Measurements from ENCODE around the gene OR52M1.
A peak's percentile ranks its signal among the peaks of the same experiment; 100 is the strongest.

Gene OR52M1

DNA sequence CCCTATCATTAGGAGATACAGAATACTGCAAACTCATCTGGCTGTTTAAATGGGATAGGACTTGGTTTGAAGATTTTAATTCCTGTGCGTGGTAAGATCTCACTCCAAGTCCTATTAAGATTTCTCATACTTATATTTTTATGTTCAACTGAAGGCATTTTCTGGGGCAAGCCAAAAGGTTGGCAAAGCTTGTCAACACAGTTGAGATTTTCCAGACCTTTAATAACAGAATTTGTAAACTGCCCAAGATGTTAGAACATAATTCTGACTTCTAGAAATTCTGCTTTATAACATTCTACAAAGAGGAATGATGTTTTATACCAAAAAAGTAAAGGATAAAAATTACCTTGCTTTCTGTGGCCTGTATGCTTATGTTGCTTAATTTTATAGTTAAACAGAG, 30.8 kb upstream of the OR52M1 start:
- H3K9ac ChIP-seq (ENCODE audit: low read depth, low read length): no peak overlapping the region
- TF ChIP-seq, protein P1, sequence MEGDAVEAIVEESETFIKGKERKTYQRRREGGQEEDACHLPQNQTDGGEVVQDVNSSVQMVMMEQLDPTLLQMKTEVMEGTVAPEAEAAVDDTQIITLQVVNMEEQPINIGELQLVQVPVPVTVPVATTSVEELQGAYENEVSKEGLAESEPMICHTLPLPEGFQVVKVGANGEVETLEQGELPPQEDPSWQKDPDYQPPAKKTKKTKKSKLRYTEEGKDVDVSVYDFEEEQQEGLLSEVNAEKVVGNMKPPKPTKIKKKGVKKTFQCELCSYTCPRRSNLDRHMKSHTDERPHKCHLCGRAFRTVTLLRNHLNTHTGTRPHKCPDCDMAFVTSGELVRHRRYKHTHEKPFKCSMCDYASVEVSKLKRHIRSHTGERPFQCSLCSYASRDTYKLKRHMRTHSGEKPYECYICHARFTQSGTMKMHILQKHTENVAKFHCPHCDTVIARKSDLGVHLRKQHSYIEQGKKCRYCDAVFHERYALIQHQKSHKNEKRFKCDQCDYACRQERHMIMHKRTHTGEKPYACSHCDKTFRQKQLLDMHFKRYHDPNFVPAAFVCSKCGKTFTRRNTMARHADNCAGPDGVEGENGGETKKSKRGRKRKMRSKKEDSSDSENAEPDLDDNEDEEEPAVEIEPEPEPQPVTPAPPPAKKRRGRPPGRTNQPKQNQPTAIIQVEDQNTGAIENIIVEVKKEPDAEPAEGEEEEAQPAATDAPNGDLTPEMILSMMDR (IDR thresholded peaks at IDR 0.05; ENCODE audit: borderline replicate concordance, extremely low read depth, low read length, poor library complexity, severe bottlenecking): no peak
- TF ChIP-seq EZH2 (IDR thresholded peaks at IDR 0.05; ENCODE audit: borderline replicate concordance, low read depth, low read length, severe bottlenecking): no peak
- ATAC-seq (ENCODE audit: insufficient read depth, low read depth): no peak
- H3K4me2 ChIP-seq (ENCODE audit: insufficient read depth, low read length): no peak overlapping the region
- no peaks in the 10 kb centered on the region for H3K36me3 ChIP-seq (ENCODE audit: insufficient read depth, low read length)
- H3K4me3 ChIP-seq (ENCODE audit: low read depth in 1 of 2, low read length in 2 of 2): no peak overlapping the region
- no peak for DNase-seq
- H3K27me3 ChIP-seq (ENCODE audit: insufficient read depth, low read length, poor library complexity): peaks cover 20% of the 10 kb centered on the region
- H3K9me3 ChIP-seq (ENCODE audit: insufficient read depth, low read length, severe bottlenecking): no peaks in the 10 kb centered on the region
- no peak overlapping the region for H2AFZ ChIP-seq (ENCODE audit: low read depth, low read length)
- no peak overlapping the region for H3K27ac ChIP-seq (ENCODE audit: low read length)
- H3K4me1 ChIP-seq (ENCODE audit: insufficient read depth, low read length): no peaks in the 10 kb centered on the region
- no peaks in the 10 kb centered on the region for H4K20me1 ChIP-seq (ENCODE audit: insufficient read depth, low read length)
- no peaks in the 10 kb centered on the region for H3K79me2 ChIP-seq (ENCODE audit: insufficient read depth, low read length)

DNA sequence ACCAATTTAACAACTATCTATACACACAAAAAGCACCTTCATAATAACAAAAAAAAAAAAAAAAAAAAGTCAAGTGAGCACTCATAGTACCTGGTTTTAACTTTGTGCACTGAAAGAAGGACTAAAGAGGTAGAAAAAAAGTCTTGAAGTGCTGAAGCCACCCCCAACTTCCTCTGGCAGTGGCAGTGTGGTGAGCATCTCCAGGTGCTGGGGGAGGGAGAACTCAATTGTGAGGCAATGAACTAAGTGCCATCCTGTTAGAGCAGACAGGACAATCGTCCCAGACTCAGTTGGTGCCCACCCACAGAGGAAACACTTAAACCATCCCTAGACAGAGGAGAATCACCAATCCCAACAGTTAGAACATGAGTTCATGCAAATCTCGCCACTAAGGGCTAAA, 22.7 kb upstream of the OR52M1 start:
- Histone ChIP-seq H3K27ac (ENCODE audit: low read length) (no peak overlapping the region), H3K4me1 (ENCODE audit: insufficient read depth, low read length) (no peaks in the 10 kb centered on the region), H3K4me3 (ENCODE audit: low read depth in 1 of 2, low read length in 2 of 2) (no peak overlapping the region), H3K27me3 (ENCODE audit: insufficient read depth, low read length, poor library complexity) (peaks cover 21% of the 10 kb centered on the region), H2AFZ (ENCODE audit: low read depth, low read length) (no peak overlapping the region), H3K9me3 (ENCODE audit: insufficient read depth, low read length, severe bottlenecking) (no peaks in the 10 kb centered on the region), H4K20me1 (ENCODE audit: insufficient read depth, low read length) (no peaks in the 10 kb centered on the region), H3K79me2 (ENCODE audit: insufficient read depth, low read length) (no peaks in the 10 kb centered on the region), H3K36me3 (ENCODE audit: insufficient read depth, low read length) (no peaks in the 10 kb centered on the region), H3K4me2 (ENCODE audit: insufficient read depth, low read length) (no peak overlapping the region), H3K9ac (ENCODE audit: low read depth, low read length) (no peak overlapping the region)
- DNase-seq (peak; percentile 7), ATAC-seq (ENCODE audit: insufficient read depth, low read depth) (peak; percentile 45; the same call in 1 of the 3 replicates)
- TF ChIP-seq, protein P1 (IDR thresholded peaks at IDR 0.05; ENCODE audit: borderline replicate concordance, extremely low read depth, low read length, poor library complexity, severe bottlenecking): no peak
- no peak for TF ChIP-seq EZH2 (IDR thresholded peaks at IDR 0.05; ENCODE audit: borderline replicate concordance, low read depth, low read length, severe bottlenecking)

DNA sequence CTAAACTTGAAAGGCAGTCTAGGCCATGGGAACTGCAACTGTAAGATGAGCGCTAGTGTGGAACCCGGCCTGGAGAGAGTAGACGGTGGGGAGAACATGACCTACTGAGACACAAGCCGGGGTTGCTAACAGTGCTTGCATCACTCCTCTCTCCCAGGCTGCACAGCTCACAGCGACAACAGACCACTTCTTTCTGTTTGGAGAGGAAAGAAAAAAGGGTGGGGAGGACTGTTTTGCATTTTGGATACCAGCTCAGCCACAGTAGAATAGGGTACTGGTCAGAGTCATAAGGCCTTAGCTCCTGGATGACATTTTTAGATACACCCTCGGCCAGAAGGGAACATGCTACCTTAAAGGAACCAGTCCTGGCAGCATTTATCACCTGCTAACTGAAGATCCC, 22.2 kb upstream of the OR52M1 start:
- Histone ChIP-seq H3K4me3 (ENCODE audit: low read depth in 1 of 2, low read length in 2 of 2) (no peak overlapping the region), H3K27ac (ENCODE audit: low read length) (no peak overlapping the region), H3K4me2 (ENCODE audit: insufficient read depth, low read length) (no peak overlapping the region), H3K27me3 (ENCODE audit: insufficient read depth, low read length, poor library complexity) (peaks cover 21% of the 10 kb centered on the region), H3K79me2 (ENCODE audit: insufficient read depth, low read length) (no peaks in the 10 kb centered on the region), H3K4me1 (ENCODE audit: insufficient read depth, low read length) (no peaks in the 10 kb centered on the region), H3K36me3 (ENCODE audit: insufficient read depth, low read length) (no peaks in the 10 kb centered on the region), H4K20me1 (ENCODE audit: insufficient read depth, low read length) (no peaks in the 10 kb centered on the region), H3K9me3 (ENCODE audit: insufficient read depth, low read length, severe bottlenecking) (no peaks in the 10 kb centered on the region), H2AFZ (ENCODE audit: low read depth, low read length) (no peak overlapping the region), H3K9ac (ENCODE audit: low read depth, low read length) (no peak overlapping the region)
- TF ChIP-seq, protein P1 (IDR thresholded peaks at IDR 0.05; ENCODE audit: borderline replicate concordance, extremely low read depth, low read length, poor library complexity, severe bottlenecking): no peak
- TF ChIP-seq EZH2 (IDR thresholded peaks at IDR 0.05; ENCODE audit: borderline replicate concordance, low read depth, low read length, severe bottlenecking): no peak
- ATAC-seq (ENCODE audit: insufficient read depth, low read depth) (no peak; the same call in 2 of the 3 replicates), DNase-seq (no peak)

DNA sequence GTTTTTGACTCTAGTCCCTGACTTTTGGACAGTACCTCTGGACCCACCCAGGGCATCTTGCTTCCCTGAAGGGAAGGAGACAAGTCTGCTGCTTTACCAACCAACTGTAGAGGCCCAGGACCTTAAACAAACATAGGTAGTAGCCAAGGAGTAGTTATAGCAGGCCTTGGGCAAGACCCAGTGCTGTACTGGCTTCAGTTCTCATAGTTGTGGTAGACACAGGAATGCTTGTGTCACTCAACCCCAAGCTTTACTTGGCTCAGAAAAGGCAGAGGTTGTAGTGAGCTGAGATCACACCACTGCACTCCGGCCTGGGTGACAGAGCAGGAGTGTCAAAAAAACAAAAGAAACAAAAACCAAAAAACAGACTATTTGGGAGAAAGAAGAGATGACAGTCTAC, 21.3 kb upstream of the OR52M1 start:
- Histone ChIP-seq H3K9ac (ENCODE audit: low read depth, low read length) (no peak overlapping the region), H3K27ac (ENCODE audit: low read length) (no peak overlapping the region), H3K27me3 (ENCODE audit: insufficient read depth, low read length, poor library complexity) (peaks cover 12% of the 10 kb centered on the region), H3K4me1 (ENCODE audit: insufficient read depth, low read length) (no peaks in the 10 kb centered on the region), H3K9me3 (ENCODE audit: insufficient read depth, low read length, severe bottlenecking) (no peaks in the 10 kb centered on the region), H3K79me2 (ENCODE audit: insufficient read depth, low read length) (no peaks in the 10 kb centered on the region), H2AFZ (ENCODE audit: low read depth, low read length) (no peak overlapping the region), H3K36me3 (ENCODE audit: insufficient read depth, low read length) (no peaks in the 10 kb centered on the region), H3K4me3 (ENCODE audit: low read depth in 1 of 2, low read length in 2 of 2) (no peak overlapping the region), H4K20me1 (ENCODE audit: insufficient read depth, low read length) (no peaks in the 10 kb centered on the region), H3K4me2 (ENCODE audit: insufficient read depth, low read length) (no peak overlapping the region)
- no peak for TF ChIP-seq EZH2 (IDR thresholded peaks at IDR 0.05; ENCODE audit: borderline replicate concordance, low read depth, low read length, severe bottlenecking)
- TF ChIP-seq, protein P1 (IDR thresholded peaks at IDR 0.05; ENCODE audit: borderline replicate concordance, extremely low read depth, low read length, poor library complexity, severe bottlenecking): no peak
- ATAC-seq (ENCODE audit: insufficient read depth, low read depth) (no peak), DNase-seq (no peak)

Data from DND-41 (cell line).